Epidermal melanocyte (primary cell): ENCODE data around the gene NAA16.
"Not testable (repeated sequence)": the region's sequence is repeated elsewhere in the genome, so short reads cannot be mapped to it uniquely, and the experiment has no call there.

ENCODE experiments used
- DNase-seq: peaks from one replicate; pipeline ENCODE4 v3.0.0; 2011; ENCODE audit warnings: low spot score; ENCODE audit not compliant: insufficient read length

Gene NAA16

DNA sequence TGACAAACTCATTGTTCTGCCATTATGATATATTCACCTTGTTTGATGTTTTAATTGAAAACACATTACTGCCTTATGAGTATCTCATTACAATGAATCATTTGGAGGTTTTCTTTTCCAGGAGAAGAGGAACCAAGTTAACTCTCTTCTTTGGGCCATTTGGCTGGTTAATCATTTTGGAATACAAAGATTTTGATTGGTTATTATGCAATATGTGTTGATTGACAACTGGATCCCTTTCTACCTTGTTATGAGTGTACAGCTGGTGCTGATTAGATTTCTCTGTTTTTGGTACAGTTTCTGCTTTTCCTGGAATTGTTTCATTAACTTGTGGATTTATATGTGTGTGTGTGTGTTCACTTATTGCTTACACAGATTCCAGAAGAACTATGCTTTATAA is 97.1 kb downstream of the NAA16 start:
- DNase-seq = no peak

DNA sequence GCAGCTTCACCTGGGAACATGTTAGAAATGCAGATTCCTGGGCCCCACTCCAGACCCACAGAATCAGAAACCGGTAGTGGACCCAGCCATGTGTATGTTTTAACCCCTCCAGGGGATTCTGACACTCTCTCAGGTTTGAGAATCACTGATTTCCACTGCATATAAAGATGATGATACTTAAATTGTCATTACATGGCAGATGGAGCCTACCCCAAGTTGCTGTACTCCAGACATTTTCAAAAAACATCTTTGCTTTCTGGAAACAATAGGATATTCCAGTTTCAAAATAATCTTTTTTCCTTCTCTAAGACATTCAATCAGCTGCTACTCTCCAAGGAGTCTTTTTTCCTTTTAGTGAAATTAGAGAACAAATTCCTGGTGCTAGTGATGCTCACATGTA is 97.7 kb downstream of the NAA16 start:
- no peak for DNase-seq

DNA sequence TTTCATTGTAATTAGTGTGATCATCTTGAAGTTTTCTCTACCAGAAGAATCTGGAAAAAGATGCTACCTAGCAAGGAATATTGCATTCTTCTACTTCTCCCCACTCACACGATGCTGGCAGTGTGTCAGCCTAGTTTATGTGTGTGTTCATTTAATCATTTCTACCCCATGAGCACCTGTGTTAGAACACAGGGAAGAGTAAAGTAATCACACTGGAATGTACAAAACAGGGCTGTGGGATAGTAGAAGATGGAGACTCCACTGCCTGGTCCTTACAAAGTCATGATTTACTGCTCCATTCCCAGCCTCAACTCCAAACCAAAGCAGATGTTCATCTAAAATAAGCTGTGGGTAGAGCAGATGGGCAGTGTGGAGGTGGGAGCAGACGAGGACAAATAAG is 98.5 kb downstream of the NAA16 start:
- no peak for DNase-seq

DNA sequence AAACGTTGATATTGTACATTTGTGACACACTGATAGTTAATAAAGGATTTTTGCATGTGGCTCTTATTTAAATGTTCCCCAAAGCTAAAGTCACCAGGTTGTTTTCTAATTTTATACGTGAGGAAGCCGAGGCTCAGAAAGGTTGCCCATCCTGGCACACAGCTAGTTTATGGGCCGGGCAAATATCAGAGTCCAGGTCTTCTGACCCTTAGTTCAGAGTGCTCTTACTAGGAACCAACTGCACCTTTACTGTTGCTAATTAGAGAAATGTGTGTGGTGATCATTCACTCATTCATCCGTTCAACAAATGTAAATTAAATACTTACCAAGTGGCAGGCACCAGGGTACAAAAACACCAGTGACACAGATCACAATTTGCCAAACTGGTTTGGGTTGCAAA is 100.0 kb downstream of the NAA16 start:
- DNase-seq = no peak

GRCh38 chr13:41411522-41411921 is 100.5 kb downstream of the NAA16 start:
- DNase-seq = no peak

- DNase-seq = no peak
Measured at GRCh38 chr13:41413872-41414271, 102.8 kb downstream of the NAA16 start.

DNA sequence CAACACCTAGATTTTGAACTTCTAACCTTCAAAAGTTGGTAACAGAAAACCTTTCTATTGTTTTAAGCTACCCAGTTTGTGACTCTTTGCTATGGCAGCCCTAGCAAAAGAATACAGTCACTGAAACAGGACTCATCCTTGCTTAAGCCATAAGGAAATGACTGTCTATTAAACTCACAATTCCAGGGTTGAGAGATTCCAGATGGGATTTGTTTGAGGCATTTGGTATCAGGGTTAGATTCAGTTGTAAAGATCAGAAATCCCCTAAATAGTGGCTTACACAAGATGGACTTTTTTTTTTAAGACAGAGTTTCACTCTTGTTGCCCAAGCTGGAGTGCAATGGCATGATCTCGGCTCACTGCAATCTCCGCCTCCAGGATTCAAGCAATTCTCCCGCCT is 105.2 kb downstream of the NAA16 start:
- no peak for DNase-seq

- no peak for DNase-seq
Measured at GRCh38 chr13:41418027-41418426, 107.0 kb downstream of the NAA16 start.

- DNase-seq = no peak
Measured at GRCh38 chr13:41418731-41419130, 107.7 kb downstream of the NAA16 start.

GRCh38 chr13:41419206-41419605 is 108.1 kb downstream of the NAA16 start:
- no peak for DNase-seq

GRCh38 chr13:41420146-41420545 is 109.1 kb downstream of the NAA16 start:
- no peak for DNase-seq

DNA sequence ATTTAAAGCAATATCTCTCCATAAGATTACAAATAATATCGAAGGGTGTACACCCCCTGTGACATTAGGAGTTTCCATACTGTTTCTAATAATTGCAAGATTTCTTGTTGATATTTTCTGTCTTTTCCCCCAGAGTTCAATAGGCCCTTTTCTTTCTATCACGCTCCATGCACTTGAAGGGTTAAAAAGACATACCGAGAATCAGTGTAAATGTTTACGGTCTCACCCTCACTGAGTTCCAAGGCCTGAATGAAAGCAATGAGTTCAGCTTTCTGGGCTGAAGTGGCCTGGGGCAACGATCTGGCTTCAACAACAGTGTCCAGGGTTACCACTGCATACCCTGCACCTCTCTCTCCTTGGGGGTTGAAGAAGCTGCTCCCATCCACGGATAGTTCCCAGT is 110.3 kb downstream of the NAA16 start:
- not testable (repeated sequence) for DNase-seq

DNA sequence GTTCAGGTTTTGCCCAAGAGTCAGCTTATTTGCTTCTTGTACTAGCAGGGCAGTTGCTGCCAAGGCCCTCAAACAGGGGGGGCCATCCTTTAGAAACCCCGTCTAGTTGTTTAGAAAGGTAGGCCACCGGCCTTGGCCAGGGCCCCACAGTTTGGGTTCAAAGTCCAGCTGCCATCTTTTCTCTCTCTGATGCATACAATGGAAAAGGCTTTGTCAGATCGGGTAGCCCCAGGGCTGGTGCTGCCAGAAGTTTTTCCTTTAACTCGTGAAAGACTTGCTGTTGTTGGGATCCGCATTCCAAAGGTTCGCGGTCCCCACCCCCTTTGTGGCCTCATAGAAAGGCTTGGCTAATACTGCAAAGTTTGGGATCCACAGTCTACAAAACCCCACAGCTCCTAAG is 110.9 kb downstream of the NAA16 start:
- DNase-seq = not testable (repeated sequence)

DNA sequence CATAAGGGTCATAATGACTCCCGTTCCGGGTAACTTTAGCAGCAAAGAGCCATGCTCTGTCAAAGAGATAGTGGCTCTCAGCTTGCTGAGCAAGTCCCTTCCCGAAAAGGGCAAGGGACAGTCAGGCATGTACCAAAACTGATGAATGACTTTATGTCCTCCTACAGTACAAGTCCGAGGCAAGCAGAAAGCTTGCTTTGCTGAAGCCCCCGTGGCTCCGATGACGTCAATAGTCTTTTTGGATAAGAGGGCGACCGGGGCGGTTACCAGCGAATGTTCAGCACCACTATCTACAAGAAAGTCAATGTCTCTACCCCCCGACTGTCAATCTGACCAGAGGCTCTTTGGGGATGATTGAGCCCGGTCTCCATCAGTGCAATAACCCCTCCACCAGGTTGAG is 112.2 kb downstream of the NAA16 start:
- not testable (repeated sequence) for DNase-seq

DNA sequence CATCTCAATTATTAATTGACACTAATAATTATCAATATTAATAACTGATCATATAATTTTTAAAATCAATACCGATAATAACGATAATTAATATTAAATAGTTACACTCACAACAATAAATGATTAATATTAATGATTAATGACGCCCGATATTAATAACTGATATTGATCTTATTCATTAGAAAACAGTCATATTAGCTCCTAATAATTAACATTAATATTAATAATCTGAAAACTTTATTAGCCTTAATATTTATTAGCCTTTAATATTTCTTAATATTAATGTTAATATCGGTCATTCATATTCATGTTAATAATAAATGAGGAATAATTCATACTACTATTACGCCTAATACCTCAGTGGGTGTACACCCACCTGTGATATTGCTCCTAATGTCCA is 113.6 kb downstream of the NAA16 start:
- DNase-seq = not testable (repeated sequence)

DNA sequence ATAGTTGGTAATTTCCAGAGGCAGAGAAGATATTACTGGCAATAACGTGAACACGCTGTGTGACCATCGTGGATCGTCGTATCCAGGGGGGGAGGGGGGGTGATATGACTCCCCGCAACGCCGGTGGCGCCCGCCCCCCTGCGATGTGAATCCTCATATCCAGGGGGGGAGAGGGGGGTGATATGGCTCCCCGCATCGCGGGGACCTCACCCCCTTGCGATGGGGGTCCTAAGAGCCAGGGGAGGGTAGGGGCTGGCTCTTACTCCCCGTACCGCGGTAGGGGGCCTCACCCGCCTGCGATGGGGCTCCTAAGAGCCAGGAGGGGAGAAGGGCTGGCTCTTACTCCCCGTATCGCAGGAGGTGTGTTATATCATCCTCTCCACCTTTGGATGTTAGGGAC is 115.0 kb downstream of the NAA16 start:
- no peak for DNase-seq
